Loucy (cell line): ENCODE data around the gene MGAT5.
A peak's percentile ranks its signal among the peaks of the same experiment; 100 is the strongest.

Experiments
- H2AFZ ChIP-seq: fragments of 200-600 bp; sonication (generic); 2 replicates; pipeline ENCODE4 v1.6.0; 2016; ENCODE audit warnings: antibody characterized with exemption, mild to moderate bottlenecking, low read length, moderate library complexity
- H3F3A ChIP-seq: fragments of 200-600 bp; 2 replicates; pipeline ENCODE4 v1.6.0; 2016; ENCODE audit warnings: antibody characterized with exemption, low read depth, mild to moderate bottlenecking
- H3K27me3 ChIP-seq: fragments of 200-600 bp; sonication (generic); 2 replicates; pipeline ENCODE4 v1.6.1; 2014; ENCODE audit warnings: low read length, mild to moderate bottlenecking; ENCODE audit not compliant: insufficient read depth, poor library complexity, severe bottlenecking
- H3K36me3 ChIP-seq: fragments of 200-600 bp; sonication (generic); 2 replicates; pipeline ENCODE4 v1.6.1; 2016; ENCODE audit warnings: low read length; ENCODE audit not compliant: insufficient read depth
- H3K4me1 ChIP-seq: fragments of 200-600 bp; sonication (generic); 2 replicates; pipeline ENCODE4 v1.5.1; 2014; ENCODE audit warnings: low read length, mild to moderate bottlenecking; ENCODE audit not compliant: insufficient read depth, poor library complexity, severe bottlenecking
- H3K4me2 ChIP-seq: fragments of 200-600 bp; sonication (generic); 2 replicates; pipeline ENCODE4 v1.6.0; 2014; ENCODE audit warnings: antibody characterized with exemption, low read length, low read depth, mild to moderate bottlenecking; ENCODE audit not compliant: poor library complexity, severe bottlenecking
- H3K4me3 ChIP-seq: fragments of 200-600 bp; sonication (generic); 2 replicates; pipeline ENCODE4 v1.5.1; 2014; ENCODE audit warnings: low read length, mild to moderate bottlenecking, mixed read lengths; ENCODE audit not compliant: poor library complexity, severe bottlenecking
- H3K79me2 ChIP-seq: fragments of 200-600 bp; sonication (generic); 2 replicates; pipeline ENCODE4 v1.6.1; 2014; ENCODE audit warnings: low read length; ENCODE audit not compliant: insufficient read depth
- H3K9ac ChIP-seq: fragments of 200-600 bp; sonication (generic); 2 replicates; pipeline ENCODE4 v1.6.0; 2014; ENCODE audit warnings: mild to moderate bottlenecking, low read depth, low read length, moderate library complexity; ENCODE audit not compliant: poor library complexity, severe bottlenecking
- H3K9me2 ChIP-seq: fragments of 200-600 bp; sonication (generic); replicated peaks from 2 replicates; pipeline ENCODE4 v1.6.1; 2016; ENCODE audit warnings: low read depth, low read length, mixed read lengths
- H3K9me3 ChIP-seq: fragments of 200-600 bp; sonication (generic); 2 replicates; pipeline ENCODE4 v1.6.1; 2014; ENCODE audit warnings: mild to moderate bottlenecking, antibody characterized with exemption, low read length, low read depth; ENCODE audit not compliant: insufficient read depth
- H4K20me1 ChIP-seq: fragments of 200-600 bp; sonication (generic); 2 replicates; pipeline ENCODE4 v1.6.0; 2014; ENCODE audit warnings: antibody characterized with exemption, low read length, mild to moderate bottlenecking; ENCODE audit not compliant: insufficient read depth, poor library complexity, severe bottlenecking
- CTCF ChIP-seq: fragments of 200-600 bp; sonication (generic); conservative IDR thresholded peaks from 2 replicates; pipeline ENCODE4 v1.5.1; 2014; ENCODE audit warnings: mild to moderate bottlenecking, antibody characterized with exemption, low read length
- EZH2phosphoT487 ChIP-seq: fragments of 200-600 bp; IDR thresholded peaks from 2 replicates; pipeline ENCODE4 v1.6.1; 2018; ENCODE audit warnings: antibody characterized with exemption, mild to moderate bottlenecking, moderate library complexity, borderline replicate concordance

The MGAT5 gene

GRCh38 chr2:134314202-134314601 lies 60.3 kb downstream of the MGAT5 start:
- no peaks in the 10 kb centered on the region; the same call in 1 of the 2 replicates for H3K9me3 ChIP-seq
- H3K4me1 ChIP-seq, result peaks cover 83% of the 10 kb centered on the region
- no peak overlapping the region for H2AFZ ChIP-seq
- peaks cover 74% of the 10 kb centered on the region for H3K79me2 ChIP-seq
- H3K4me3 ChIP-seq, result no peak overlapping the region
- H3K9ac ChIP-seq, result no peak overlapping the region
- no peaks in the 10 kb centered on the region for H3K27me3 ChIP-seq
- H3K9me2 ChIP-seq, result no peaks in the 10 kb centered on the region
- TF ChIP-seq EZH2phosphoT487, result no peak
- TF ChIP-seq CTCF, result no peak
- H3K36me3 ChIP-seq, result peaks cover 8% of the 10 kb centered on the region; the same call in 1 of the 2 replicates
- no peaks in the 10 kb centered on the region for H3F3A ChIP-seq
- no peaks in the 10 kb centered on the region for H4K20me1 ChIP-seq
- no peak overlapping the region for H3K4me2 ChIP-seq

- H3K9me3 ChIP-seq, result no peaks in the 10 kb centered on the region
- no peak overlapping the region for H2AFZ ChIP-seq
- H4K20me1 ChIP-seq, result no peaks in the 10 kb centered on the region
- no peaks in the 10 kb centered on the region for H3F3A ChIP-seq
- H3K4me2 ChIP-seq, result no peak overlapping the region
- peak; percentile 60 for TF ChIP-seq CTCF
- TF ChIP-seq EZH2phosphoT487, result no peak
- peaks cover 68% of the 10 kb centered on the region for H3K79me2 ChIP-seq
- H3K9me2 ChIP-seq, result no peaks in the 10 kb centered on the region
- H3K9ac ChIP-seq, result no peak overlapping the region
- no peaks in the 10 kb centered on the region for H3K27me3 ChIP-seq
- peaks cover 8% of the 10 kb centered on the region; the same call in 1 of the 2 replicates for H3K36me3 ChIP-seq
- no peak overlapping the region for H3K4me3 ChIP-seq
- peaks cover 88% of the 10 kb centered on the region for H3K4me1 ChIP-seq
Measured at GRCh38 chr2:134314681-134315368, 61.0 kb downstream of the MGAT5 start.

GRCh38 chr2:134315471-134315870 lies 61.6 kb downstream of the MGAT5 start:
- Histone ChIP-seq H3K4me1 (peaks cover 93% of the 10 kb centered on the region), H4K20me1 (no peaks in the 10 kb centered on the region), H3F3A (peaks cover 5% of the 10 kb centered on the region; the same call in 1 of the 2 replicates), H3K36me3 (peaks cover 8% of the 10 kb centered on the region; the same call in 1 of the 2 replicates), H3K4me3 (no peak overlapping the region), H2AFZ (no peak overlapping the region), H3K27me3 (no peaks in the 10 kb centered on the region), H3K9ac (no peak overlapping the region), H3K9me2 (no peaks in the 10 kb centered on the region), H3K79me2 (peaks cover 61% of the 10 kb centered on the region), H3K4me2 (no peak overlapping the region), H3K9me3 (no peaks in the 10 kb centered on the region)
- TF ChIP-seq EZH2phosphoT487, result no peak
- no peak for TF ChIP-seq CTCF
